ENCODE measurements around the gene GRK2. TPM values are rescaled to one million over a fixed set of nuclear protein-coding genes. Genes with fewer than 3 reads are reported as not detected.

The GRK2 gene
- total RNA-seq, 1 experiment from 2014 or later, result 56.3 TPM

GRCh38 chr11:67254798-67255197 is 11.5 kb upstream of the GRK2 start:
- no peak overlapping the region for H3K27ac Mint-ChIP-seq
- H3K79me1 ChIP-seq (ENCODE audit: insufficient read depth, low read depth, low read length, poor library complexity, severe bottlenecking), result no peaks in the 10 kb centered on the region
- H3K4me3 Mint-ChIP-seq, result no peak overlapping the region
- H2BK12ac ChIP-seq (ENCODE audit: insufficient read length, low read depth, low read length), result no peak overlapping the region
- no peak overlapping the region for H2BK120ac ChIP-seq (ENCODE audit: low read depth, low read length, poor library complexity, severe bottlenecking)
- H3K4me1 ChIP-seq (ENCODE audit: insufficient read depth, low read length), result no peaks in the 10 kb centered on the region
- no peak overlapping the region for H2AFZ ChIP-seq (ENCODE audit: low read length)
- H3T11ph ChIP-seq (ENCODE audit: low read length), result no peak overlapping the region
- no peak overlapping the region for H2AK5ac ChIP-seq (ENCODE audit: insufficient read length, low read length)
- no peak overlapping the region for H3K9ac ChIP-seq (ENCODE audit: extremely low read depth, insufficient read length, low read length)
- no peak overlapping the region for H2BK15ac ChIP-seq (ENCODE audit: low read depth, low read length)
- no peak overlapping the region for H3K56ac ChIP-seq (ENCODE audit: insufficient read length, low read depth, low read length)
- TF ChIP-seq CTCF (conservative IDR thresholded peaks at IDR 0.05), result no peak
- no peak overlapping the region for H2BK5ac ChIP-seq (ENCODE audit: insufficient read length, low read length)
- no peaks in the 10 kb centered on the region for H3K79me2 ChIP-seq (ENCODE audit: insufficient read depth, low read length)
- H3K4ac ChIP-seq (ENCODE audit: low read depth, low read length), result no peak overlapping the region
- no peak overlapping the region for H3K27ac ChIP-seq (ENCODE audit: insufficient read length, low read depth, low read length)
- no peak overlapping the region for H4K5ac ChIP-seq (ENCODE audit: insufficient read length, low read depth, low read length)
- no peaks in the 10 kb centered on the region for H4K20me1 ChIP-seq (ENCODE audit: control insufficient read depth, insufficient read depth, insufficient read length)
- no peak overlapping the region for H2BK20ac ChIP-seq (ENCODE audit: low read depth, low read length, poor library complexity, severe bottlenecking)
- no peak for DNase-seq
- H3K4me1 Mint-ChIP-seq, result no peaks in the 10 kb centered on the region
- no peak overlapping the region for H3K18ac ChIP-seq (ENCODE audit: insufficient read length, low read depth, low read length)
- H3K23me2 ChIP-seq (ENCODE audit: insufficient read length, low read depth, low read length, poor library complexity, severe bottlenecking), result no peaks in the 10 kb centered on the region
- peaks cover 51 to 79% (median 72%) of the 10 kb centered on the region in 3 experiments; a peak in 6 of 7 replicates for H3K36me3 Mint-ChIP-seq (ENCODE audit: insufficient read depth in 1 of 3, low read depth in 3 of 3)
- H3K23ac ChIP-seq (ENCODE audit: insufficient read length, low read depth, low read length), result no peak overlapping the region
- H4K8ac ChIP-seq (replicated peaks; ENCODE audit: insufficient read length, low read depth, low read length), result no peak overlapping the region
- 0 out of 2 replicates have a peak, but pooled peaks cover 2% of the 10 kb centered on the region for H3K27me3 Mint-ChIP-seq (ENCODE audit: low read depth)
- no peak overlapping the region for H4K91ac ChIP-seq (ENCODE audit: insufficient read length, low read depth, low read length)
- H3K9me3 Mint-ChIP-seq, result no peaks in the 10 kb centered on the region
- no peak overlapping the region for H3K4me2 ChIP-seq (ENCODE audit: insufficient read depth, insufficient read length, low read length)
- H3K27me3 ChIP-seq (ENCODE audit: insufficient read depth, low read length), result no peaks in the 10 kb centered on the region
- no peaks in the 10 kb centered on the region for H3K9me3 ChIP-seq (ENCODE audit: control insufficient read depth, low read depth, low read length)
- no CpG with 5 or more reads among the region's 15 CpGs for WGBS (ENCODE audit: extremely low coverage, insufficient read length, low lambda C conversion rate)
- no peak overlapping the region for H3K14ac ChIP-seq (ENCODE audit: insufficient read depth, low read length)

Data from H9 (cell line).